CD4-positive, alpha-beta T cell treated with Interleukin-6 for 4 hours (primary cell): ENCODE data around the gene TTC12.

Source experiments
- DNase-seq: peaks from one replicate; pipeline ENCODE4 v3.0.0-alpha.2; 2020; ENCODE audit warnings: mixed read lengths

Gene TTC12

GRCh38 chr11:113331441-113331840 is 17.1 kb downstream of the TTC12 start:
- no peak for DNase-seq

- no peak for DNase-seq
Observed at GRCh38 chr11:113332023-113332422, 17.6 kb downstream of the TTC12 start.

GRCh38 chr11:113332638-113333329 is 18.4 kb downstream of the TTC12 start:
- DNase-seq = no peak

- DNase-seq = no peak
Observed at GRCh38 chr11:113334183-113334582, 19.8 kb downstream of the TTC12 start.

GRCh38 chr11:113338730-113339129 is 24.3 kb downstream of the TTC12 start:
- no peak for DNase-seq

- DNase-seq = no peak
Observed at GRCh38 chr11:113339929-113340589, 25.7 kb downstream of the TTC12 start.

GRCh38 chr11:113341388-113342165 is 27.2 kb downstream of the TTC12 start:
- DNase-seq = no peak

- DNase-seq = no peak
Observed at GRCh38 chr11:113345978-113346377, 31.6 kb downstream of the TTC12 start.

- DNase-seq = no peak
Observed at GRCh38 chr11:113349528-113349927, 35.1 kb downstream of the TTC12 start.

GRCh38 chr11:113350336-113351067 is 36.1 kb downstream of the TTC12 start:
- DNase-seq = no peak

GRCh38 chr11:113351068-113351450 is 36.7 kb downstream of the TTC12 start:
- no peak for DNase-seq

- no peak for DNase-seq
Observed at GRCh38 chr11:113351480-113351879, 37.1 kb downstream of the TTC12 start.

- no peak for DNase-seq
Observed at GRCh38 chr11:113356203-113356602, 41.8 kb downstream of the TTC12 start.

- no peak for DNase-seq
Observed at GRCh38 chr11:113363406-113363805, 49.0 kb downstream of the TTC12 start.

GRCh38 chr11:113363996-113364641 is 49.7 kb downstream of the TTC12 start:
- DNase-seq = no peak

GRCh38 chr11:113365895-113366294 is 51.5 kb downstream of the TTC12 start:
- DNase-seq = no peak

GRCh38 chr11:113369411-113369810 is 55.0 kb downstream of the TTC12 start:
- DNase-seq = no peak

- no peak for DNase-seq
Observed at GRCh38 chr11:113370634-113371033, 56.3 kb downstream of the TTC12 start.

- no peak for DNase-seq
Observed at GRCh38 chr11:113372309-113372708, 57.9 kb downstream of the TTC12 start.

GRCh38 chr11:113373306-113373705 is 58.9 kb downstream of the TTC12 start:
- DNase-seq = no peak

GRCh38 chr11:113373981-113374560 is 59.7 kb downstream of the TTC12 start:
- DNase-seq = no peak

GRCh38 chr11:113375402-113375801 is 61.0 kb downstream of the TTC12 start:
- no peak for DNase-seq
